ENCODE results near the gene NPAS3. TPM values are rescaled to one million over a fixed set of nuclear protein-coding genes. Genes with fewer than 3 reads are reported as not detected.

Gene NPAS3
- total and polyA plus RNA-seq, 2 of the 8 experiments (the other 6 are each of a cell fraction or from before 2014, with no cell fraction given), result 0.11 to 0.60 TPM

GRCh38 chr14:33710273-33710672 lies 771.6 kb downstream of the NPAS3 start (continued):
- no peak for TF ChIP-seq CHD7 (IDR thresholded peaks at IDR 0.05; ENCODE audit: insufficient replicate concordance, low read length)
- TF ChIP-seq ZNF274 (IDR thresholded peaks at IDR 0.05; ENCODE audit: borderline replicate concordance, extremely low read depth, low read length), result no peak
- no peak for TF ChIP-seq RAD21 (IDR thresholded peaks at IDR 0.05 in 1 of 2, conservative IDR thresholded peaks at IDR 0.05 in 1 of 2; ENCODE audit: low read depth in 2 of 2, low read length in 2 of 2)
- TF ChIP-seq KDM1A (IDR thresholded peaks at IDR 0.05; ENCODE audit: borderline replicate concordance, low read length), result no peak
- no peak for TF ChIP-seq EZH2 (IDR thresholded peaks at IDR 0.05; ENCODE audit: low read depth, low read length, severe bottlenecking)
- no peak for TF ChIP-seq POLR2AphosphoS5 (IDR thresholded peaks at IDR 0.05; ENCODE audit: low read depth, low read length)
- no peak for TF ChIP-seq CEBPB (IDR thresholded peaks at IDR 0.05; ENCODE audit: low read depth, low read length)
- TF ChIP-seq YY1 (IDR thresholded peaks at IDR 0.05; ENCODE audit: low read depth, low read length), result no peak
- no peak for TF ChIP-seq POU5F1 (IDR thresholded peaks at IDR 0.05; ENCODE audit: low read depth, low read length)
- TF ChIP-seq SP4 (IDR thresholded peaks at IDR 0.05; ENCODE audit: low read length), result no peak
- TF ChIP-seq E2F6 (IDR thresholded peaks at IDR 0.05), result no peak

Measured in H1 (cell line).